HS-27A (cell line): Measurements from ENCODE around the gene STK26.
"Not testable (repeated sequence)": the region's sequence is repeated elsewhere in the genome, so short reads cannot be mapped to it uniquely, and the experiment has no call there.

Experiments
- DNase-seq: peaks from one replicate; pipeline ENCODE4 v3.0.0-alpha.2; 2012; ENCODE audit warnings: low read depth, missing footprints

Gene STK26

DNA sequence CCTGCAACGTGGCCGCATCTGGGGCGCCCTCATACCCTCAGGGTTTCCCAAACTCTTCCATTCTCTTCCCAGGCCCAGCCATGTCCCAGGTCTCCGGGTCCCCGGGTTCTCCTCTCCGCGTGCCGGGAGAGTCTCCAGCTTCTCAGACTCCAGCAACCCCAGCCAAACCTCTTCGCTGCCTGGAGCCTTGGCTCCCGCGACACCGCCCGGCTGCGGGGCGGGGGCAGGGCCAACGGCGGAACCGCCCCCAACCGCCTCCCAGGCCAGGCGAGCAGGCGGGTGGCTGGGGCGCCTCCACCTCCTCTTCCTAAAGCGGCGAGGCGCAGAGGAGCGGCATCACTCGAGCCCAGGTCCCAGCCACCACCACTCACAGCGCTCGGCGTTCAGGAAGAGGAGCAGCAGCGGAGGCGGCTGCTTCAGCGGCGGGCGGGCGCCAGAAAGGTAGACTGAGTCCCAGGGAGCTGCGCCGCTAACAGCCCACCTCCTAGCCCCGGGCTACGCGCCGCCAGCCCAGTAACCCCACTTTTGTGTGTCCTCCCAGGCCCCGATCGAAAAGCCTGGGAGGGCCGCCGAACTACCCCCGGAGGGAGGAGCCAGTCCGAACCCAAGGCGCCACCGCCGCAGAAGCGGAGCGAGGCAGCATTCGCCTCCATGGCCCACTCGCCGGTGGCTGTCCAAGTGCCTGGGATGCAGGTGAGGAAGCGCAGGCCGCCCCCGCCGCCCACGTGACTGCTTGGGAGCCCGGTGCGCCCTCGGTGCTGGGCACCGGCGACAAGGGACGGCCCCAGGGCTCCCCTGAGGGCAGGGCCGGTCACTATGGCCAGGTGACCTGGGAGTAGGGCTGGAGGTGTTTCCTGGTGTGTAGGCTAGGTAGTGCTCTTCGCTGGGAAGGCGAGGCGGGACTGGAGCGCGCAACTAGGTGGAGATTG is at the start of gene STK26:
Gene STK26, plus strand, starts transcription at position 336 of the 929 bp plus-strand sequence. Its CDS starts 316 bp downstream, at position 652.
- no peak for DNase-seq

DNA sequence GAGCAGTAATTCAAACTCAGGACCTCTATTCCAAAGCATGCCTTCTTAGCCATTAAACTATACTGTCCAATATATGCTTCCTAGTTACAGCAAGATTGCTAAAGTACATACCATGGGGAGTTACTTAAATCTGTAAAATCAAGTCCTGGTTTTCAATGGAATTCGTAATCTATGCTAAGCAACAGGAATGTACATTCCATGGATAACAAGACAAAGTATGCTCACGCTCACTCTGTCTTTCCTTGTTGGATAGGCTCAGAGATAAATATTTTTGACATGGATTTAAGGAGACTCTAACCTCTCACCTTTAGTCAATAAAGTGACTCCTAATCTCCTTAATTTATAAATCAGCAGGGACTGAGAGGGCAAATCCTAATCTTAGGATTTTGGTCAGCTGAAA is 47.3 kb upstream of the STK26 start:
- DNase-seq: no peak

DNA sequence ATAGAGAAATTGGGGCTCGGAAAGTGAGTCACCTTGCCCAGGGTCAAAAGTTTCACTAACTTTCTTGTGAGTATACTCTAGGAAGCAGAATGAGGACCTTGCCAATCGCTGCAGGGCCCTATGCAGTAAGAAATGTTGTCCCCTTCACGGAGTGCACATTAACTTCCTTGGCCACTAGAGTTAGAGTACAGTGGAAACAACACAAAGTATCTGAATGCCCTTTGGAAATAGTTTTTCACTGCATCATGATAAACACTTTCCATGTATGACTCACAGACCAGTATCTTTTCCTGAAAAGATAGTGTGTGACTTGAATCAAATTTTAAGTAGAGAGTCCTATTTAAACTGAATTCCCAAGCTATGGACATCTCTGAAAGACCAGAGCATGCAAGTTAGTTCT is 45.5 kb upstream of the STK26 start:
- DNase-seq: no peak

DNA sequence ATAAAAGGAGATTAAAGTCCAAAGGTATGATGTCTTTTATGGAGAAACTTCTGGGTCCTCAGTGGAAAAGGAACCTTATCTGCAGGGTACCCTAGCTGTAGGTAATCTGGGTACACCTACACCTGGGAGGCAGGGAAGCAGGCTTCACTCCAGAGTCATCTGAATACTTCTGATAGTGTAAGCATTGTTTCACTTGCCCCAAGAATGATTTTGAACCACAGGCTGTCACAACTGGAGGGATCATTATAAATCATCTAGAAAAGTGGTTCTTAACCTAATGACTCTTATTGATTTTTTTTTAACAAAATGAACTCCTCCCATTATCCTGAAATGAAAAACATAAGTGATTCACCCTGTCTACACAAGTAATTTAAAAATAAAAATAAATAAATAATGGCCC is 44.0 kb upstream of the STK26 start:
- DNase-seq: no peak

- DNase-seq: no peak
Measured at GRCh38 chrX:131985526-131986049, 37.5 kb upstream of the STK26 start.

DNA sequence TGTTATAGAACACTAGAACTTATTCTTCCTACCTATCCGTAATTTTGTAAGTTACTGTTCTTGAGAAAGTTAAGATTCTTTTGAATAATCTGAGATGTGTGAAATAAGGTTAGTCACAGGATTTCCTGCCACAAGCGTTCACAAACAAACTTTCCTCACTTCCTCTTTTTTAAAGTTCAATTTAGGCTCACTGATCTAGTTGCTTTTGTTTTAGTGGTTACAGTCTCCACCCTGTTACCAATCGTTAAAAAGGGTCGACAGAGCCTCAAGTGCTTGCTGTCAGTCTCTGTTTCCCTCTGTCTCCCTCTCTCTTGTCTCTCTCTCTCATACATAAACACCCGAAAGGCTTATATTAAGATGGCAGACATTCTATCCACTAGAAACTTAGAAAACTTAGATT is 35.9 kb upstream of the STK26 start:
- no peak for DNase-seq

- no peak for DNase-seq
Measured at GRCh38 chrX:131988236-131988635, 34.9 kb upstream of the STK26 start.

DNA sequence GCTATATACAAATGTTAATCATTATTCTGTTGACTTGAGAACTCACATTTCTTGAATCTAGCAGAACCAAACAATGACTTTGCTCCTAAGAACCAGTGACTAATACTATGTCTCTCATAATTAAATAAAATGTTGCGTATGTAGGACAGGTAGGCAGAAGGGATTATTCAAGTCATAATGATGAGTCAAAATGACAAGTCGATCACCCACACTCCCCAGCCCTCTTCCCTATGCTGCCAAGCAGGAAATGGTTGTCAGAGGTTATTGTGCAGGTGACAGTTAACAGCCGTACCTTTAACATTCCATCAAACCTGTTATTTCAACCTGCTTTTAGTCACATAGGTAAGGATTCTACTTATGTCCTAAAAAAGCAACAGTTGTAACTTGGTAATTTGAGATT is 22.0 kb upstream of the STK26 start:
- DNase-seq: no peak

GRCh38 chrX:132004728-132005127 is 18.4 kb upstream of the STK26 start:
- no peak for DNase-seq

DNA sequence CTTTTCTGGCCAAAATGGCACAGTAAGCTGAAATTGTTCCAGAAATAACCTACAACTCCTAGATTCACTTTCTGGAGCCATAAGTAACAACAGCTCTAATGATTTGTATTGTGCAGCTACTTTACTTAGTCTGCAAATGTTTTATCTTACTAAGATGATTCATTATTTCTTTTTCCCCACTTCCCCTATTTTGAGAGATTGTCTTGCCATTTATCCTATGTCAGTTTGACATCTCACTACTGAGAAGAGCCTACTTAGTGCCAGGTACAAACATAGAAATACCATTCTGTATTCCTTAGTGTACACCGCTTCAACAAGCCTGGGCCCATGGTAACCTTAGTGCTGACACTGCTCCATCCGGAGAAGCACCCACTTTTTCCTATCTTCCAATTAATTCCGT is 13.8 kb upstream of the STK26 start:
- no peak for DNase-seq

GRCh38 chrX:132010213-132010612 is 12.9 kb upstream of the STK26 start:
- not testable (repeated sequence) for DNase-seq

DNA sequence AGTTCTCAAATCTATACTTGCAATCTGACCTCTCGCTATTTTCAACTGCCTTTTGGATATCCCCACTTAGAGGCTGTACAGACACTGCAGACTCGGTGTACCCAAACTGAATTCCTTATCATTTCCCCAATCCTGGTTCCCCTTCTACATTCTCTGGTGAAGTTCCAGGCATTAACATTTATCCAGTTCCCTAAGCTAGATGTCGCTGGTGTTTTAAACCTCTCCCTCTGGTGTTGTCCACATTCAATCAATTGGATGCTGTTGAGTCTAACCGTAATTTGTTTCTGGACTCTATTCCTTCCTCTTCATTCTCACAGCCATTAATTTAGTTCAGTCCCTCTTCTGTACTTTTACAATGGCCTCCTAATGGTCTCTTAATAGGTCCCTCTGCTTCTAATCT is 7.2 kb upstream of the STK26 start:
- DNase-seq: no peak

- no peak for DNase-seq
Measured at GRCh38 chrX:132016628-132017430, 6.3 kb upstream of the STK26 start.

- DNase-seq: no peak
Measured at GRCh38 chrX:132017431-132018185, 5.5 kb upstream of the STK26 start.

- no peak for DNase-seq
Measured at GRCh38 chrX:132022198-132022966, 720 bp upstream of the STK26 start.

DNA sequence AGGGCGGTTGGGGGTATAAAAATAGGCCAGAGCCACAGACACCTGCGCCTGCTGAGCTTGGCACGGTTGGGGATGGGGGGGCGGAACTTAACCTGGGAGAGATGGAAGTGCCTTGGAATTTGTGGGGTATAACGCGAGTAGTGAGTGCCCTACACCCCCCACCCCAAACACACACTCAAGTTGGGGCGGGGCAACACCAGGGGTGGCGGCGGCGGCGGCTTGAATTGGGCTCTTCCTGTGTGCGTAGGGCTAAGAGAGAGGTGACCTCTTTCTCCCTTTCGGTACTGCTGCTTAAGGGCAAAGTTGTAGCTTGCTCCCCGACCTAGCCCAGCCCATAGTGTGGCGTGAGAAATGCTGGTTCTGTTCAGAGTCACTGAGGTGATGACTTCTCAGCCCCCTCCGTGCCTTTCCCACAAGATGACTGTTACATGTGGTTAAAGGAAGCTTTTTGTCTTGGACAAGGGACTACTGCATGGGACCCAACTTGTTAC is 839 bp downstream of the STK26 start:
- no peak for DNase-seq

DNA sequence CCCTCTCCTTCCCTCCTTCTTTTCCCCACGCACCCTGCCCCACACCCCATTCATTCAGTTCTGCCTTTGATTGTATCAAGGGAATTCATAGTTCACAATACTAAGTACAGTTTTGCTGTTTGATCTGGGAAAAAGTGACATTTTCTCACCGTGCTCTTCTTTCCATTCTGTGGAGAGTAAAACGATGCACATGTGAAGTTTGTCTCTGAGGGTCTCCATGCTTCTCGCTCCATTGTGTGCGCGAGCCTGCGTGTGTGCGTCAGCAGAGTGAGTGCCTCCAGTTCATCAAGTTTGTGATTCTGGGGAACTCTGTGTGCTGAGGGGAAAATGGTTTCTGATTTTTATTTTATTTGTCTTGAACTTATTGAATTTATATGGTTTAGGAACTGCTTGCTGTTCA is 1.9 kb downstream of the STK26 start:
- no peak for DNase-seq

DNA sequence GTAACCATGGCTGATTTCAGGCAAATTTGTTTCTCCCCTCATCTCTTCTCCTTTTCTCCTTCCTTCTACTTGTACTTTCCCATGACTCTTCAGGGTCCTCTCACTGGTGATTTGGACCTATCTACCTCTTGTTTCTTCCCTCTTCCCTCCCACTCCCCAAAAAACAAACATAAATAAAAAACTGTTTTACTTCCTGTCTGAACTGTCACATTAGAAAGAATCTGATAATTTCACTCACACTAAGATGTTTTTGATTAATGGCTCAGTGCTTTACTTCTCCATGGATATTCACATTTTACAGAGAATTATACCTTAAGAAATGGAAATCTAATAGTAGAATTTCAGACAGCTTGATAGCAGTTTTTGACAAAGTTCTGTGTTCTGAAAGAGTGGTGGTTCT is 7.2 kb downstream of the STK26 start:
- no peak for DNase-seq

DNA sequence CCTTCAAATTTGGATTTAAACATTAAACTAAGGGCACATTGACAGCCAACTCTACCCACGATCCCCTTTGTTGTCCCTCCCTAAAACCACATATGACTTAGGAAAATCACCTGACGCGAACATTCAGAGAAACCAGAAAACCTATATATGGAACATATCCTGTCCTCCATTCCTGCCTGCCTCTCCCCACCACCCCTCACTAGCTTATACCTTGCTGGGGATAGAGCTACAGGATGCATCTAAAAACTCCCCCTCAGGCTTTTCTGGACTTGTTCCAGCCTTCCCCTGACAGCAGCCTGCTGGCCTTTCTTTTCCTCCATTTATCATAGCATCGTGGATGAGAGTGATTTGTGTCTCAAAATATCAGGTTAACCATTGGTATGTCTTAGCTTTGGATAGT is 8.8 kb downstream of the STK26 start:
- DNase-seq: no peak

- no peak for DNase-seq
Measured at GRCh38 chrX:132033166-132033565, 10.1 kb downstream of the STK26 start.

DNA sequence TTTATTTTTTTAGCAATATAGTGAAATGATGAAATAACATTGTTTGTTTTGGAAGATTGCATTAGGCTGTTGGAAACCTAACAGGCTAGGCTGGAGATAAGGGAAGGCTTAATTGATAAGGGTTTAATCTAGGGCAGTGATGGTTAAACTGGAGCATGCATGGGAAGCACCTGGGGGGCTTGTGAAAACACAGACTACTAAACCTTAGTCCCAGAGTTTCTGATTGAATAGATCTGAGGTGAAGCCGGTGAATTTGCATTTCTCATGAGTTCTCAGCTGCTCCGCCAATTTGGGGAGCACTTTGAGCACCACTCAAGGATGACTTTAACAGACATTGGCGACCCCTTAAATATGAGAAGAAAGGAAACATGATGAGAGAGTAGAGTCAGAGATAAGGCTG is 11.5 kb downstream of the STK26 start:
- DNase-seq: no peak
